ENCODE data around the gene EXOC6. TPM values are rescaled to one million over a fixed set of nuclear protein-coding genes. Genes with fewer than 3 reads are reported as not detected.

EXOC6 gene
- total RNA-seq, 6 experiments from 2014 or later: 5.5 to 15.6 (median 9.9) TPM

- Histone ChIP-seq H3K9me3 (no peaks in the 10 kb centered on the region), H3K36me3 (no peaks in the 10 kb centered on the region), H3K4me1 (peaks cover 0 to 4% (median 0%) of the 10 kb centered on the region in 4 donors), H3K27me3 (no peaks in the 10 kb centered on the region), H3K4me3 (no peak overlapping the region), H3K27ac (no peak overlapping the region)
- peak; percentile 47 to 66 (median 63) for ATAC-seq
- intact Hi-C loops (cut with DNase I): no loop called here
- 41% methylated on average over 9 of the region's 10 CpGs for WGBS (ENCODE audit: insufficient coverage, low coverage, low lambda C conversion rate, missing lambda C conversion rate)
- TF ChIP-seq CTCF (IDR thresholded peaks at IDR 0.05): peak in 2 of 4 donors; percentile 17 to 19
- TF ChIP-seq POLR2A (IDR thresholded peaks at IDR 0.05): no peak
- DNase-seq: peak; percentile 72 to 83 (median 75)
Observed at GRCh38 chr10:92839191-92840085, 8.9 kb upstream of the EXOC6 start.

- Histone ChIP-seq H3K27ac (no peak overlapping the region), H3K4me1 (peaks cover 0 to 10% (median 0%) of the 10 kb centered on the region in 4 donors), H3K27me3 (no peaks in the 10 kb centered on the region), H3K4me3 (no peak overlapping the region), H3K36me3 (no peaks in the 10 kb centered on the region), H3K9me3 (no peaks in the 10 kb centered on the region)
- no peak for TF ChIP-seq CTCF (IDR thresholded peaks at IDR 0.05)
- TF ChIP-seq POLR2A (IDR thresholded peaks at IDR 0.05): no peak
- ATAC-seq: no peak
- WGBS (ENCODE audit: insufficient coverage, low coverage, low lambda C conversion rate, missing lambda C conversion rate): 70% methylated on average over 3 of the region's 3 CpGs
- no peak for DNase-seq
- intact Hi-C loops (cut with DNase I): no loop called here
Observed at GRCh38 chr10:92844746-92845145, 3.6 kb upstream of the EXOC6 start.

GRCh38 chr10:92845921-92846320 is 2.4 kb upstream of the EXOC6 start:
- intact Hi-C loops (cut with DNase I): no loop called here
- H3K4me3 ChIP-seq: no peak overlapping the region
- DNase-seq: no peak
- no peaks in the 10 kb centered on the region for H3K36me3 ChIP-seq
- TF ChIP-seq POLR2A (IDR thresholded peaks at IDR 0.05) (no peak), CTCF (IDR thresholded peaks at IDR 0.05) (no peak)
- no peak for ATAC-seq
- H3K27me3 ChIP-seq: no peaks in the 10 kb centered on the region
- peaks cover 0 to 10% (median 0%) of the 10 kb centered on the region in 4 donors for H3K4me1 ChIP-seq
- no peaks in the 10 kb centered on the region for H3K9me3 ChIP-seq
- 68% methylated on average over 4 of the region's 4 CpGs for WGBS (ENCODE audit: insufficient coverage, low coverage, low lambda C conversion rate, missing lambda C conversion rate)
- no peak overlapping the region for H3K27ac ChIP-seq

- ATAC-seq (no peak), DNase-seq (no peak)
- 83% methylated on average over 3 of the region's 3 CpGs for WGBS (ENCODE audit: insufficient coverage, low coverage, low lambda C conversion rate, missing lambda C conversion rate)
- TF ChIP-seq POLR2A (IDR thresholded peaks at IDR 0.05): no peak
- TF ChIP-seq CTCF (IDR thresholded peaks at IDR 0.05): no peak
- Histone ChIP-seq H3K27ac (no peak overlapping the region), H3K27me3 (no peaks in the 10 kb centered on the region), H3K36me3 (no peaks in the 10 kb centered on the region), H3K4me1 (peaks cover 0 to 10% (median 0%) of the 10 kb centered on the region in 4 donors), H3K9me3 (no peaks in the 10 kb centered on the region), H3K4me3 (no peak overlapping the region)
- intact Hi-C loops (cut with DNase I): no loop called here
Observed at GRCh38 chr10:92846344-92846743, 2.0 kb upstream of the EXOC6 start.
